GM21737 (cell line): ENCODE results near the gene CBFB.
A peak's percentile ranks its signal among the peaks of the same experiment; 100 is the strongest.
"Not testable (repeated sequence)": the region's sequence is repeated elsewhere in the genome, so short reads cannot be mapped to it uniquely, and the experiment has no call there.

ENCODE experiments used
- ATAC-seq: cut with Tn5 transposase; IDR thresholded peaks from one replicate; pipeline ENCODE4 v1.9.1; 2021; ENCODE audit warnings: mild to moderate bottlenecking, moderate library complexity; ENCODE audit not compliant: unreplicated experiment

Gene CBFB

DNA sequence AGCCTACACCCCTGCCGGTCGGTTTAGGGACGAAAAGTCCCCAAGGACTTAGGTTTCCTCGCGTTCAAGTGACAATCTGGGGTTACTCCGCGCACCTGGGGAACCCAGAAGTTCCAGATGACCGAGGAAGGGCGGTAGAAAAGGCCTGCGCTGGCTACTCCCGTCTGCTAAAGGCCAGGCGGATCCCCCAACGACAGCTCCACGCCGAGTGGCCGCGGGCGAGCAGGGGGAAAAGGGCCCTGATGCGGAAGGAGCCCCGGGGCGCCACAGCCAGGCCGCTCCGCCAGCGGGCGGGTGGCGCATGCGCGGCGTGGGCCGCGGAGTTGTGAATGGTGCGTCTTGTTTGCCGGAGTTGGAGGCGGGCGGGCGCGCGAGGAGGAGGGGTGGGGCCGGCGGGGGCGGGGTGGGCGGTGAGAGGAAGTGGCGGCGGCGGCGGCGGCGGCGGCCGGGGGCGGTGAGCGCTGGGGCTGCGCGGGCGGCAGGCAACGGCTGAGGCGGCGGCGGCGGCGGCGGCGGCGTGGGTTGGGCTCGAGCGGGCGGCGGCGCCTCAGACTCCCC, at the start of gene CBFB:
CBFB (plus strand) TSS at position 454 of the 558 bp plus-strand sequence. CDS start 259 bp downstream, outside the sequence.
- peak; percentile 73 for ATAC-seq

DNA sequence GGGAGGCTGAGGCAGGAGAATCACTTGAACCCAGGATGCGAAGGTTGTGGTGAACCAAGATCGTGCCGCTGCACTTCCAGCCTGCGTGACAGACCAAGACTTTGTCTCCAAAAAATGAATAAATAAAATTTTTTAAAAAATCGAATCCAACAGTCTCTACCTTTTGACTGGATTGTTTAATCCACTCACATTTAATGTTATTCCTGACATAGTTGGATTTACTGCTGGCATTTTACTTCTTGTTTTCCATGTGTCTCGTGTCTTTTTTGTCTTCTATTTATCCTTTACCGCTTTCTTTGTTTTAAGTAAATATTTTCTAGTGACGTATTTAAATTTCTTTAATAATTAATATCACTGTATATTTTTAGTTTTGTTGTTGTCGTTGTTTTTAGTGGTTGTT, 45.9 kb upstream of the CBFB start:
- ATAC-seq = no peak

DNA sequence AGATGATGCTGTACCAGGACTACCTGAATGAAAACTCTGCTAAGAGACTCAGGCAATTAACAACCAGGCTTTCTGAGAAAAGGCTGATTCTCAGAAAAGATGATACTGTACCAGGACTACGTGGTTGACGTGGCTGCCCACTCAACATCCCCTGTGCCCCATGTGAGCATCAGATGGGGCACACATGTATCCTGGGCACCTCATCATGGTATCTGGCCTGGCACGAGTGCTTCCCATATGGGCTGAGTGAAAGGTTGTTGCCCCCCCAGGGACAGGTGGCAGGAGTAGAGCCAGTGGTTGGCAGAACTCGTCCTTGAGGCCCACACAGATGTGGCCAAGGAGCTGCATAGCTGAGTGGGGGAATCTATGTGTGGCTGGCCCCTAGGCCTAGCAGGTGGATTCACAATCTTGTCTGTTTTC, 44.0 kb upstream of the CBFB start:
- ATAC-seq = no peak

DNA sequence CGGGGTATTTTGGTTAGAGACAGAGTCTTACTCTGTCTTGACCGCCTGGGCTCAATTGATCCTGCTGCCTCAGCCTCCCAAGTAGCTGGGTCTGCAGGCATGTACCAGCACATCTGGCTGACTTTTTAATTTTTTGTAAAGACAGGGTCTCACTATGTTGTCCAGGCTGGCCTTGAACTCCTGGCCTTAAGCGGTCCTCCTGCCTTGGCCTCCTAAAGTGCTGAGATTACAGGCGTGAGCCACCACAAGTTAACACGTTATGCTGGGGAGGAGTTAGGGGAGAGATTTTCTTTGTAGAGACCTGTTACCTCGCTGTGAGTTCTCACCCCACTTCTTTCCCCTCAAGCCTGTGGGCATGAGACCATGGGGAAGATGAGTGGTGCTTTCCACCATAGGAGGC, 42.4 kb upstream of the CBFB start:
- no peak for ATAC-seq

DNA sequence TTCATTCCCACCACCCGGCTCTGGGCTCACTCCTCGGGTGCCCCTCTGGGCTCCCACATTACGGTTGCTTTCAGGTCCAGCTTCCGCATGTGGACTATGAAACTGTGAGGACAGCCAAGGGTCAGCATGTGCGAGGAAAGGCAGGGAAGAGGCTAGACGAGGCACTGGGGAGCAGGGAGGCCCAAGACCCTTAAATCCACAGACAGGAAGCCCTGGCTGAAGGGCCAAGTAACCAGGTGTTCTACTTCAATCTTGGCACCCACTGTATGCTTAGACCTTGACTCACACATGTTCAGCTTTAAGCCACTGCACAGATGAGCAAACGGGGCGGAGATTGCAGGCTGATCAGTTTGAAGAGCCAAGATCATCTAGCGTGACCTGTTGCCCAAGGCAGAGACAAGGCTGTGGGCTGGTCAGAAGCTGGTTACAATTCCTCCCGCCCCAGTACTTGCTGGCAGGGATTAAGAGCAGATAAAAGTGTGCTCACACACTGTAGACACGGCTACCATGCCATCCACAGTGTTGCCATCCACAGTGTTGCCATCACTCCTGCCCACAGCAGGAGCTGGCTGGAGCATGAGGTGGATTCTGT, 40.7 kb upstream of the CBFB start, which contains the start of gene CES4A:
CES4A (plus strand) TSS at position 393 of the 592 bp plus-strand sequence; CDS start at position 577, 184 bp downstream.
- ATAC-seq = no peak

DNA sequence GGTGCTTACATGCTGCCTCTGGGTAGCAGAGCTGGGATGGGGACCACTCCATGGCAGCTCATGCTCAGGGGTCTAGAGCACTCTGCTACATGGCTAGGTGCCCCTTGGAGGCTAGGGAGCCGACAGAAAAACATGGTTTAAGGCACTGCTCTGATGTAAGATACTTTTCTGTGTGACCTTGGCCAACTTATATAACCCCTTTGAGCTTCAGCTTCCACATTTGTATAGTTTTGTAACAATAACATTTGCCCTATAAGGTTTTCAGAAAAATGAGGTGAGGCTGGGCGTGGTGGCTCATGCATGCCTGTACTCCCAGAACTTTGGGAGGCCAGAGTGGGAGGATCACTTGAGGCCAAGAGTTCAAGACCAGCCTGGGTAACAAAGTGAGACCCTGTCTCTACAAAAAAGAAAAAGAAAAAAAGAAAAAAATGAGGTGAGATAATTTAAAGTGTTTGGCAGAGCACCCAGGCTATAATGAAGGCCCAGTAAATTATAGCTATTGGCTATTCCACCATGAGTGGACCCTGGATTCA, 37.3 kb upstream of the CBFB start:
- ATAC-seq = no peak

DNA sequence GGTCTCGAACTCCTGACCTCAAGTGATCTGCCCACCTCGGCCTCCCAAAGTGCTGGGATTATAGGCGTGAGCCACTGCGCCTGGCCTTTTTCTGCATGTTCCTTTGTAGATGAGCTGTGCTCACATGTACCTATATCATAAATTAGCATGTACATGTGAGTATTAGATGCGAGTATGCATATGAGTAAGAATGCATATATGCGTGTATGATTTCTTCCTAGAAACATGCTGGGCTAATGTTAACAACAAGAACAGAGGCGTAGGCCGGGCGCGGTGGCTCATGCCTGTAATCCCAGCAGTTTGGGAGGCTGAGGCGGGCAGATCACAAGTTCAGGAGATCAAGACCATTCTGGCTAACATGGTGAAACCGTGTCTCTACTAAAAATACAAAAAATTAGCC, 35.4 kb upstream of the CBFB start:
- ATAC-seq = not testable (repeated sequence)

DNA sequence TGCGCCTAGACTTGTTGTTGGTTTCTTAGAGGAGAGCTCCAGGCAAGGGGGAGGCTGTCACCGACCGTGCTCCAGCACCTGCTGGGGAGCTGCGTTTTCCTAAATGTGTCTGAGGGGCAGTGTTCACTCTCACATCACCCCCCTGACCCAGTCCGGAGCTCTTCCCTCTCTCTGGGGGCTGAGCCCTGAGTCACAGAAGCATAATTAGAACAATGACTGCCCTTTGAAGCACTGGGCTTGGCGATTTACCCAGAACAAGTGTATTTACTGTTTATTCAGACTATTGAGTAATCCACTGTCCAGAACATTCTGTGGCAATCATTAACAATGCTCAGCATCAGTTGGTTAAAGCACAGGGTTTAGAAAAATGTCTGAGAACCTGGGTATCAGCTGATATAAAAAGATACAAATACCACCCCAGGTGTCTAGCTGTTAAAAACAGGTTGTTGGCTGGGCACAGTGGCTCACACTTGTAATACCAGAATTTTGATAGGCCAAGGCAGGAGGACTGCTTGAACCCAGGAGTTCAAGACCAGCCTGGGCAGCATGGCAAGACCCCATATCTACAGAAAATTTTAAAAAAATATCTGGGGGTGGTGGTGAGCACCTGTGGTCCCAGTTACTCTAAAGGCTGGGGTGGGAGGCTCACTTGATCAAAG, 32.5 kb upstream of the CBFB start:
- ATAC-seq = no peak

DNA sequence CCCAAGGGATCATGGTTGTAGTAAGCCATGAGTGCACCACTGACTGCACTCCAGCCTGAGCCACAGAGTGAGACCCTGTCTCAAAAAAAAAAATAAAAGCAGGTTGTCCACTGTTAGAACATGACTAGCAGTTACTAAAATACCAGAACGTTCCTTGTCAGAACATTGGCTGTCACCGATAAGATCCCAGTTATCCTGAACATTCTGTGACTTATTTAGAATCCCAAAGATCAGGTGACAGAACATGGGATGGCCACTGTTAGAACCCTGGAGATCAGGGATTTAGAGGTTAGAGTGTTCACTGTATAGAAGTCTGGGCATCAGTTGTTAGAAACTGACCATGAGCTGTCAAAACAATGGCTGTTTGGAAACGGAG, 32.0 kb upstream of the CBFB start:
- no peak for ATAC-seq

DNA sequence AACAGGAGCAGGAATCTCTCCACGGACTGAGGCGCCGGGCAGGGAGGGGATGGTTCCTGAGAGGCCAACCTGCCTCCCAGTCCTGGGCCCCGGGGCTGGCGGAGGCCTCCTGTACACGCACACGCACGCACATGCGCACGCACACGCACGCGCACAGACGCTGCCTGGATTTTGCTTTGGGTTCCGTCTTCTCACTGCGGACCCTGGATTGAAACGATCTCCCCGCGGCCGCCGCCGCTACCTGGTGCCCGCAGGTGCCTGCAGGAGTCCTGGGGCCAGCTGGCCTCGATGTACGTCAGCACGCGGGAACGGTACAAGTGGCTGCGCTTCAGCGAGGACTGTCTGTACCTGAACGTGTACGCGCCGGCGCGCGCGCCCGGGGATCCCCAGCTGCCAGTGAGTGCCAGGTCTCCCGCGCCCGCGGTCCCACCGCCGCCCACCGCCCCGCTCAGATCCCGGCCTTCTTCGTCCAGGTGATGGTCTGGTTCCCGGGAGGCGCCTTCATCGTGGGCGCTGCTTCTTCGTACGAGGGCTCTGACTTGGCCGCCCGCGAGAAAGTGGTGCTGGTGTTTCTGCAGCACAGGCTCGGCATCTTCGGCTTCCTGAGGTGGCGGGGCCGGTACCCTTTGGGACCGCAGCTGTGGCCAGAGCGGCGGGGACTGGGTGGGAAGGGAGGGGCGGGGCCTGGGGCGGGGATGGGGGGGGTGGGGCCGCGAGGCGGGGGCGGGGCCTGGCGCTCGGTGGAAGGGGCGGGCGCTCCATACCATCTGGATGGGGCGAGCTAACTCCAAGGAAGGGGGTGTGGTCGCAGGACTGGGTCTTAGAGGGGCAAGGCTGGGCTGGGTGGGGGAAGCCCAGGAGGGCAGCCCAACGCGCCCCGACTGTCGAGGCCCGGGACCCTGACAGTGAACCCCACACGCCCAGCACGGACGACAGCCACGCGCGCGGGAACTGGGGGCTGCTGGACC, 28.3 kb upstream of the CBFB start:
- no peak for ATAC-seq

DNA sequence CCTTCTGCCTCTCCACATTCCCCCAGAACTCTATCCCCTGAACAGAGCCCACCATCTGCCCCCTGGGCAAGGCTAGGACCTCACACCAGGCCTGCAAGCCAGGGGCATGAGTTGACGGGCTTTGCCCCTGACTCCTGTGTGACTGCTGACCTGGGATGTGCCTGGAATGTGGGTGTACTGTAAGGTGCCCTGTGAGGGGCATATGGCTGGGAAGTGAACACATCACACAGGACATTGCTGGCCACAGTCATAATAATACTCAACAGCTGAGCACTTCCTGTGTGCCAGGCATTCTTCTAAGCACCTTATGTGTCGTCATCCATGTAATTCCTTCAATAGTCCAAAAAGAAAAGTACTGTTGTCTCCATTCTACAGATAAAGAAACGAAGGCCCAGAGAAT, 27.2 kb upstream of the CBFB start:
- ATAC-seq = no peak

DNA sequence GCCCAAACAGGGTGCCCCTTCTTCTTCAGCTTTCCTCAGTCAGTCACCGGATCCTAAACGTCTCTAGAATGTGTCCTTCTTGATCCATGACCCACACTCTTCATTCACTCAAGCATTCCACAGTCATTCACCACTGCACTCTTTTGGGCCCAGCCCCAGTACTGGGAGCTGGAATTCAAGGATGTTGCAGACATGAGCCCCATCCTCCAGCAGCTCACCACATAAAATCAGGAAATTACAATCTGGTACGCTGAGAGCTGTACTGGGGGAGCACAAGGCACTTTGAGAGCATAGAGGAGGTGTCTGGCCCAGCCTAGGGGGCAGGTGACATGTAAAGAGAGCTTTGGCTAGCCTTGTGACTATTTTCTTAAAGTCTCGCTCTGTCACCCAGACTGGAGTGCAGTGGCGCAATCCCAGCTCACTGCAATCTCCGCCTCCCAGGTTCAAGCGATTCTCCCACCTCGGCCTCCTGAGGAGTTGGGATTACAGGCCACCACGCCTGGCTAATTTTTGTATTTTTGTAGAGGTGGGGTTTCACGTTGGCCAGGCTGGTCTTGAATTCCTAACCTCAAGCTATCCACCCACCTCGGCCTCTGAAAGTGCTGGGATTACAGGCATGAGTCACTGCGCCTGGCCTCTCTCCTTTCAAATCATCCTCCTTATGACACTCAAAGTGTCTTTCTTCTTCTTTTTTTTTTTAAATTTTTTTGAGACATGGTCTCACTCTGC, 21.9 kb upstream of the CBFB start:
- no peak for ATAC-seq

DNA sequence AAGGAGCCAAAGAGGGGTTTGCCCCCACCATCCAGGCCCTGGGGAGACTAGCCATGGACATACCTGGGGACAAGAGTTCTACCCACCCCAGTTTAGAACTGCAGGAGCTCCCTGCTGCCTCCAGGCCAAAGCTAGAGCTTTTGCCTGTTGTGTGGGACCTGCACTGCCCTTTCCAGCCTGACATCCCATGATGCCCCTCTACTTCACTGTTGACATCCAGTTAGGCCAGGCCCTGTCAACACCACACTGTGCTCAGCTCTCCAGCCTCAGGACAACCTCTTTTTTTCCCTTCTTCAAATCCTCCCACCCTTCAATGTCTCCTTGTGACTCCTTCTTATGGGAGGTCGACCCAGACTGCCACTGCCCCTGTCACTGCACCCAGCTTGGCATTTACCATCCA, 19.8 kb upstream of the CBFB start:
- ATAC-seq = no peak

DNA sequence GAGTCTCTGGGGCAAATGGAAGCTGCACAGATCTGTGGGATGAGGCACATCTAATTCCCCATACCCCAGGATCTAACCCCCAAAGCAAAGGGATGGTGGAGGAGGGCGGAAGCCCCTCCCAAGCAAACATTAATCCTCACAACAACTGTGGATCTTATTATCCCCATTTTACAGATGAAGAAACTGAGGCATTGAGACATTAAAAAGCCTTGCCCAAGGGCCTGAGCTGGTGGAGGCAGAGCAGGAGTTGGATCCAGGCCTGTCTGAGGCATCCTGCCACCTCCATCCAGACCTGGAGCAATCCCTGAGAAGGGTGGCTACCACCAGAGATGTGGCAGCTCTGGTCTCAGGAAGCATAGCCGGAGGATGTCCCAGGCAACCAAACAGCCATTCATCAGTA, 17.7 kb upstream of the CBFB start:
- no peak for ATAC-seq

DNA sequence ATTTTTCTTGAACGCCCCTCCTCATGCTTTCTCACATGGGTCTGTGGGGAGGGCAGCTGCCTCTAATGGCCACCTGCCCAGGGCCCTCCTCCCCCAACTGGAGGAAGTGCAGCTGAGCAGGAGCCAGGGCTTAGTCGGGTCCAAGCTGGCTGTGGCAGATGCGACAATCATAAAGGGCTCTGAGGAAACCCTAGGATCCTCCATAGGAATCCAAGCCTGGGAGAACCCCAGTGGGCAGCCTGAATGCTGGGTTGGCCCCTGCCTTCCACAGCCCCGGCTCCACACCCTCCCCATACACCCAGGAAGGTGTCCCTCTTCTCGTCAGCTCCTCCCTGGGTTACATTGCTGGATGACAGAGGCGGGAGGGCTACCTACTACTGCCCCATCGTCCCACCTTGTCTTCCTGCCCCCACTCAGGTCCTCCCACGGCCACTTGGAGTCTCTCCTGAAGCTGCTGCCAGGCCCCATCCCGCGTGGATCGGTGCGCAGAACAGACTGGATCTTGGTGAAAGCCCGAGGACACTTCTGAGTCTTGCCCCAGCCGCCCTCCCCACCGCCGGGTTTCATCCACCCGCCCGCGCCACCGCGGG, 15.6 kb upstream of the CBFB start:
- ATAC-seq = no peak

DNA sequence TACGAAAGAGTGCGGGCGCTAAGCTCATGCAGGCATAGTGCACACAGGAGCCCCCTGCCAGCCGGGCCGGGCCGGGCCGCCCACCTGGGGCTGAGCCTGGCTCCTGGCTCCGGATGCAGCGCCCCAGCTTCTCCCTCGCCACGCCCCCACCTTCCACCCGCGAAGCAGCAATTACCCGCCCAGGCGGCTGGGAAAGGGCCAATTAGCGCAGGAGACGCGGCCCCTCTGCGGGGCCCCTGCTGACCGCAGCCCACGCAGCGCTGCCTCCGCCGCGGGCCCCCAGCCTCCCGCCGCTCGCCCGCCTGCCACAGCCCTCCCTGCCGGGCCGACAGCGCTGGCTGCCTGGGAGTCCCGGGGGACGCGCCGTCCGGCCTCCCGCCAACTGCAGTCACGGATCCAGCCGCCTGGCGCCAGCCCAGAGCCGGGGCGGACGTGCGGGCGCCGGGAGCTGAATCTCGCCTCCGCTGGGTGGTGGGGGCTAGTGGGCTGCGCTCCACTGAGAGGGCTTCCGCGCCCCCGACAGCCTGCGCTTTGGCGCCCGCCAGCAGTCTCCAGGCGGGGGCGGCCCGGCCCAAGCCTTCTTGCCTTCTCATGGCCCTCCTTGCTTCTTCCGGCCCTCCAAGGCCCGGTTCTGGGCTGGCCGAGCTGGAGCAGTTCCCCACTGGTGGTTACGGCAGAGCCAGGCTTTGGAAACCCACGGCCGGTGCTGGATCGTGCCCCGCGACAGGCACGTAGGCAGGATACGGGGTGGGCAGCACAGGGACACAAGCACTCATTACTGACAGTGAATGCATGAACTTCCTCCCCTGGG, 14.9 kb upstream of the CBFB start:
- peak; percentile 53 for ATAC-seq

DNA sequence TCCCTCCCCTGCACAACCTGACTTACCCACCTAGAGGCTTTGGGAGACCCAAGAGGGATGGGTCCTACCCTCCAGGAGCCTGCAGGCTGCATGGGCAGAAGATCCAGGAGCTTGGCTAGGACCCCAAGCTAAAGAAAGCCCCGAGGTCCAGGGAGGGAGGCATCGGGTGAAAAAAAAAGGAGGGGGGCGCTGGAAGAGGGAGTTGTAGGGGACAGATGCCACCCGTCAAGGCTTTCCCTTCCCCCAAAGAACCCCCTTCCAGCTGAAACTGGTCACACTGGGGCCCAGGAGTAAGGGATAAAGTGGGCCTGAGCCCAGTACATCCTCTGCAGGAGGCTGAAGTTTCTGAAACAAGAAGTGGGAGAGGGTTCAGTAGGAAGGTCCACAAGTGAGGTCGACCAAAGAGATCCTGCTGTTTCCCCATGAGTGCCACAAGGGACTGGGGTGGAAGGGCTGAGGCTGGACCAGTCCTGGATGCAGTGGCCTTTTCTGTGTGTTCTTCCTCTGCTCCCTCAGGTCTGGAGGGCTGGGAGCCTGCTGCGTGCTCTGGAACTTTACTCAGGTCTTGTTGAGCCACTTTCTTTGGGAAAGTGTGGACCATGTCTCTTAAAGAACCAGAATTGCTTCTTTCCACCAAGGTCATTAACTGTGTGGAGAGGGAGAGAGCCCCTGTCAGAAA, 14.2 kb upstream of the CBFB start:
- ATAC-seq = no peak

DNA sequence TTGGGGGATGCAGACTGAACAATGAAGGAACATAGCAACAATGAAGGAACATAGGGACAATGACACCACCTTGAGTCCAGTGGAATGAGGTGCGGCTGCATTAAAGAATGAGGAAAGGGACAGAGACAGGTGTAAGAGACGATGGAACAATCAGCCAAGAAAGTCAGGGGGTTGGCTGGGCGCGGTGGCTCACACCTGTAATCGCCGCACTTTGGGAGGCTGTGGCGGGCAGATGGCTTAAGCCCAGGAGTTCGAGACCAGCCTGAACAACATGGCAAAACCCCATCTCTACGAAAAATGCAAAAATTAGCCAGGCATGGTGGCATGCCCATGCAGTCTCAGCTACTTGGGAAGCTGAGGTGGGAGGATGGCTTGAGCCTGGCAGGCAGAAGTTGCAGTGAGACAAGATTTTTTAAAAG, 13.6 kb upstream of the CBFB start:
- no peak for ATAC-seq

DNA sequence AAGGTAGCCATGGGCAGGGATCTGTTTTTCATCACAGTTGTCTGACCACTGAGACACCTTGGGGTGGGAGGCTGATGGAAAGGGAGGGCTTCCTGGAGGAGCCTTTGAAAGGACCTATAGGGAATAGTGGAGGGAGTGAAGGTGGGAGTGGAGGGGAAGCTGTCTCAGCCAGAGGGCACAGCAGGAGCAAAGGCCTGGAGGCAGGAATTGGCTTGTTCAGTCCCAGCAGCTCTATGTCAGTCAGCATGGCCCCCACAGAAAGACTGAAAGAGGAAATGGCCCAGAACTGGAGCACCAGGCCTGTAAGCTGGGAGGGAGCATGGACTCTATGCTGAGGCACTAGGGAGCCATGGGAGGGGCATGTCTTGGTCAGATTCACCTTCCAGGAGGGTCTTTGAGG, 12.8 kb upstream of the CBFB start:
- no peak for ATAC-seq
